ENCODE measurements around the gene MBD3L2B.
"Not testable (repeated sequence)": the region's sequence is repeated elsewhere in the genome, so short reads cannot be mapped to it uniquely, and the experiment has no call there.

- TF ChIP-seq POLR2AphosphoS5 (IDR thresholded peaks at IDR 0.05; ENCODE audit: low read depth, low read length); CTCF (IDR thresholded peaks at IDR 0.05): not testable (repeated sequence)
Measured at GRCh38 chr19:7049021-7049420, 27.8 kb upstream of the MBD3L2B start, which contains the start of gene MBD3L2.

Data from Panc1 (cell line).